Stimulated activated naive CD8-positive, alpha-beta T cell treated with anti-CD3 and anti-CD28 coated beads, Interleukin-15, Interleukin-2, amounts not matched to agents 100 U/mL and 50 U/mL, for 24 hours (primary cell): Measurements from ENCODE around the gene INPP4A.

Experiments used
- ATAC-seq: fragments of 150-1000 bp; cut with Tn5 transposase; one replicate; pipeline ENCODE4 v1.10.0; 2021
- DNase-seq: peaks from one replicate; pipeline ENCODE4 v3.0.0; 2021

Gene INPP4A

DNA sequence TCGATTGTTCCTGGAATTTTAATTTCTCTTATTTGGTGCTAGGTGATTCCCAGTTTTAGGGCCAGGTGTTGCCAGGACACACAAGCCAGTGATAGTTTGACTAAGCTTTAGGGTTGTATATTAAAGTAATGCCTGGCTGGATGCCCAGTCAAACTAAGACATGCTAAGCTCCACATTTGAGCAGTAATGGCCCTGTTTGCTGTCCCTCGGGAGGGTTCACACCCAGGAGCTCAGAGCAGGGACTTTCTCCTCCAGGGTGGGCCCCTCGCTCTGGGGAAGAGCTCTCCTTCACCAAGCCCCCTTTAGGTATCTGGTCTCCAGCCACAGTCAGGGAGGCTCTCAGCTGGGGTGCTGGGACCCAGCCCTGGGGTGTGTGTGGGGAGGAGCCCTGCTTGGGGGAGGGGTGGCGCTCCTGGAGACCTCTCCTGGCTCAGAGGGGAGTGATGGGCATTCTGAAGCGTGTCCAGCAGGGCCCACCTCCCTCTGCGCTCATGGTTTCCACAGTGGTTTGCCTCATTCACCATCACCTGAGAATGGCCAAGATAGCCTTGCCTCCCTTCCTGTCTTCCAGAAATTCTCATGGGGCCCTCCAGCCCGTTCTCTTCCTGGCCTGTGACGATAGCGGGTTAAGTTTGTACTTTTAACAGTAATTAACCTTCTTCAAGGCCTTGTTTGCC is 31.7 kb downstream of the INPP4A start:
- ATAC-seq (no peak), DNase-seq (peak; percentile 17)

DNA sequence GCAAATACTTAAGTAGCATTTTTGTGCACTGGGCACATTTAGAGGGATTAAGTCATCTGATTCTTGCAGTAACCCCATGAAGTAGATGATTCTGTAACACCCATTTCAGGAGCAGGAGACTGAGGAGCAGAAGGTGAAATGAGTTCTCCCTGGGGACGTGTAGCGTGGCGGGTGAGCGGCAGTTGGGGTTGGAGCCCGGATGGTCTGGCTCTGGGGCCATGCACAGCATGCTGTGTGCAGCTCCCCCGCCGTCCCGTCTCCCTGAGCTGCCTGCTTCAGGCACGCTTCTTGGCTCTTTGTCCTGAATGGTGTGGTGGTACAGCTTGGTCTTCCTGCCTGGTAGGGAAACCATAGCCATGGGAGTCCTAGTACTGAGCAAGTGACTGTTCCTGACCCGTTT is 32.4 kb downstream of the INPP4A start:
- ATAC-seq (no peak), DNase-seq (no peak)

DNA sequence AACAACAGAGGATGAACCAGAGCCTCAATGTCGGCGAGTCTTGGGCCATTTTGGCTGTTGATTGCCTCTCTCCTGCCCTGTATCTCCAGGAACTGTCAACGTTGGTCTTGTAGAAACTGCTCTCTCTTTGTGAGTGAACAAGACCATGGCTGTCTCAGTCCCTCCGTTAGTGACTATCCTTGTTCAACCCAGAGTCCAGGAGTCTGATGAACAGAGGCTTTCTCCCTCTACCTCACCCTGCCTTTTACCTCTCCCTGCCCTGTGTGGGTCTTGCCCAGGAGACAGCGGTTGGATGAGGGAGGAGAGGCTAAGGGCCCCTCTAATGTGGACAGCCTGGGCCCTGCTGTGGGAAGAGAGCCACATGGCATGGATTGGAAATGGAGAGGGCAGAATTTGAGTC is 32.8 kb downstream of the INPP4A start:
- DNase-seq (no peak), ATAC-seq (no peak)

DNA sequence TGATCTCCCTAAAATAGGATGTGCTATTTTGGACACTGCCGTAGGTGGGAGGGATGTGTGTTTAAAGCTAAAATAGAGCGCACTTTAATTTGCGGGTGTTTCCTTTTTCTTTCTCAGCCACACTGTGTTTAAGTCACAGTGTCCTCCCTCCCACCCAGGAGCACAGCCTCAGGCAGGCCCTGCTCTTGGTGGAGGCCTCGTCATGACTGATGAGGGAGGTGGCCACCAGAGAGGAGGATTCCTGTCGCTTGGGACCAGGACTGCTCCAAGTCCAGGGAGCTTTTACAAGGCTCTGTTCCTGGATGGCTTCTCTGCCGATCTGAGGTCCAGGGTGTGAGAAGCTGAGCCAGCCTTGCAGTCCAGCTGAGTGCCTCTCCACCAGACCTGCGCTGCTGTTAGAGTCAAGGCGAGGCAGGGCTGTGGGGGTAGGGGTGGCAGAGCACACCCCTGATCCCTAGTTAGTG is 33.5 kb downstream of the INPP4A start:
- DNase-seq (no peak), ATAC-seq (no peak)

DNA sequence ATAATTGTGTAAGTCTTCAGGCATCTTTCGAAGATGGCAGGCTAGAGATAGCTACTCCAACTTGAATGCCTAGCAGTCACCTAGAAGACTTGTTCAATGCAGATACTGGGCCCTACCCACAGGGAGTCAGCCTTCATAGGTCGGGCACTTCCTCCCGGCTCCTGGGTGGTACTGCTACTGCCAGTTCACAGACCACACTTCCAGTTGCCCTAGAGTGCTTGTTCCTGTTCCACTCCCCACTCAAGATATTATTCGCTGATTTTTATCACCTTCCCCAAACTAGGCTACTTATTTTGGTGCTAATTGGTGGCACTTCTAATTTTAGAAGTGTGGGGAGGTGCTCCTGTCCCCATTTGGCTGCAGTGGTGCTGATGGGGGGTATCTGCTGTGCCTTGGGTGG is 34.2 kb downstream of the INPP4A start:
- DNase-seq (peak; percentile 43), ATAC-seq (no peak)

DNA sequence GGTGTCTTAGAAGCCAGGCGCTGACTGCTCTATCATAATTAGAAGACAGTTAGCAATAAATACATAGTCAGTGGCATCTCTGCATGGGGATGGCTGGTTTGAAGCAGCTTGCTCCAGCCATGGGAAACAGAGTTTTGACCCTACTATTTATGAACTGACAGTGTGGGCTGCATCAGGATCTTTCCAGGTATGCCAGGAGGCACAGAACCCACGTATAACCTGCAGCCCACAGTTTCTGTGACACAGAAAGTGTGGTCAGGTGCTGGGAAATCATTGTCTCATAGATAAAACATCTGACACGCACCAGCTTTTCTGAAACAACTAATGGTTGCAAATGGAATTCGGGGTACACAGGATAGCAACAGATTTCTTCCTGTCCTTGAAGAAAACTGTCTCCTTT is 34.7 kb downstream of the INPP4A start:
- ATAC-seq (no peak), DNase-seq (peak; percentile 22)

DNA sequence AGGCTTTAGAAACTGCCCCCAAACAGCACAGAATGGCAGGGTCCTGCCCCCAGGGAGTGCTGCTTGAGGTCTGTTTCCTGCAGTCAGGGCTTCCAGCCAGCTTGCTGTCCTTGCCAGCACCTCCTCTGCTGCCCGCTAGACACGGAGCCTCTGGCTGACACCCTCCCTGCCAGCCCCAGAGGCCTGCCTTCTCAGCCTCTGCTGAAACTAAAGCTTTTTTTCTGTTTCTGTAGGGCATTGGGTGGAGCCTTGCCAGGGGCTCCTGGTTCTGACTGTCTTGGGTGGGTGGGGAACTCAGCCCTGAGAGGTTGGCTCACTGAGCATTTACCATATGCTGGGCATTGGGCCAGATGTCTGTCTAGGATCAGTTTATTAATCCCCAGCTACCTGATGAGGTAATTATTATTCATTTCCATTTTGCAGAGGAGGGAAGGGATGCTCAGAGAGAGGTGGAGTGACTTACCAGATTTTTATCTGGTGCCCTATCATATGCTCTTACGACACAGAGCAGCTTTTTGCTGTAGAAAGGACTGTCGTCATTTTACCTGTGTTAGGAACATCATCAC is 35.4 kb downstream of the INPP4A start:
- DNase-seq: peak; percentile 51
- ATAC-seq: peak; percentile 62

DNA sequence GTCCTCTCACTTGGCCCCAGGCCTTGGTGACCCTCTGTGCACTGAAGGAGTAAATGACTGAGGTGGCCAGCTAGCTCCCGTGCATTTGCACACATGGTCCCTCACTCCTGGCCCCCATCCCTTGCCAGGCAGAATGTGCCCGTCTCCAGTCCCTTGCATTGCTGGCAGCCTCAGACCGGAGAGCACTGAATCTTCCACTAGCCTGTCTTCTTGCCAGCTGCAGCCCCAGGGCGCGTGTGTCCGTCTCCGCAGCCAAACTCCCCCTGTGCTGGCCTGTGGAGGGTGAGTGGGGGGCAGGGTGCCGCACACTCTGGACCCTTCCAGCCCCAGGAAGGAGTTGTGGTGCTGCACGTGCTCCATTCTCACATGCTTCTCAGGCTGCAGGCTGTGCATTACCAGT is 35.9 kb downstream of the INPP4A start:
- no peak for ATAC-seq
- DNase-seq: no peak

DNA sequence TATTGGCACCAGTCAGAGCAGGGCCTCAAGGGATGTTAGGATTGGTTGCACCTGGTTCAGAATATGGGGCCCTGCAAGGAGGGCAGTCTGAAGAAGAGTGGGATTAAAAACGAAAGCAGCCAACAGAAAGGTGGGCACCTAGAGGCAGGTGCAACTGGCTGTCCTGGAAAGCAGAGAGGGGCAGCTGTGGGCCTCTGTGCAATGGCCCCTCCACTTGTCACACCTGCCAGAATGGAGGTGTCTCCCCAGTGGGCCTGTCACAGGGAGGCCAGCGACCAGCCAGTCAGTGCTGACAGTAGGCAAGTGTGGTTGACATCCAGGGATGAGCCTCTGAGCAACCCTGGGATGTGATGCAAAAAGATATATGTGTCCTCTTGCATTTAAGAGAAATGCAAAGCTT is 37.7 kb downstream of the INPP4A start:
- ATAC-seq: no peak
- DNase-seq: no peak

DNA sequence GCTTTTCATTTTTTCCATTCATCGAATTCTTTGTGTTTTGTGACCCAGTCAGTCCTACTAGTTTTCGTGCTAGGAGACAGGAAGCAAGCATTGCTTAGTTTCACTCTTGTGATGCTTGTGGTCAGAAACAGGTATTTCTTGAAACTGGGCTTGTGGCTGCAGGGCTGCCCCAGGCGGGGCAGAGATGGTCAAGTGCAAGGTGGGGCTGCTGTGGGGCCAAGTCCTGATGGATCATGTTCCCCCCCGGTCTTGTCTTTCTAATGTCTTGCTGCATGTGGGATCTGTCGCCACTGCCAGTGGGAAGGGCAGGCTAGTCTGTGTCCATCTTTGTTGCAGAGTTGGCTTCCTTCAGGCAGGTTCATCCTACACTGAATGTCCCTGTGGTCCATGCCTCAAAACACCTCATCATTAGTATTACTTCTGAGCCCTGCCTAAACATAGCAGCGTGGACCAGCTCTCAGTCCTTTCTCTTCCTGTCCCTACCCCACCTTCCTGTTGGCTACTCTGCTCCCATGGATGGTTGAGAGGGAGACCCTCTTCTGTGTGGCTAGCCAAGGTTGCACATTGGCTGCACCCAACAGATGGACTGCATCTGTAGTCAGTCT is 38.7 kb downstream of the INPP4A start:
- peak; percentile 37 for DNase-seq
- ATAC-seq: peak; percentile 50

DNA sequence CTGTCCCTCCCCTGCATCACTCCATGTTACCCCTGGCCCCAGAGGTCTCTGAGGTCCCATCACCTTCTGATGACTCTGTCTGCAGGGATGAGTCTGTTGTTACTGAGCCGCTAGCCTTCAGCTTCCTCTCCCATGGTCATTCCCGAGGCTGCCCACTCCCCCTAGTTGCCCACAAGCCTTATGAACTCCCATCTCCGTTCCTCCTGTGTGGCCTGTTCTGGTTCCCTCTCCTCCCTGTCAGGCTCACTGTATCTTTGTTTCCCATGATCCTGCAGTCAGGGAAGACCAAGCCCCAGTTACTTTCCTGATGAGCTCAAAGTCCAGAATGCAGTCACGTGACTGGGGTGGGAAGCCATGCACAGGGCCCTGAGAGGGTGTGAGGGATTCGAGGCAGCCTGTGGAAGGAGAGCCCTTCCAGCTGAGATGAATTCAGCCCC is 39.5 kb downstream of the INPP4A start:
- no peak for DNase-seq

DNA sequence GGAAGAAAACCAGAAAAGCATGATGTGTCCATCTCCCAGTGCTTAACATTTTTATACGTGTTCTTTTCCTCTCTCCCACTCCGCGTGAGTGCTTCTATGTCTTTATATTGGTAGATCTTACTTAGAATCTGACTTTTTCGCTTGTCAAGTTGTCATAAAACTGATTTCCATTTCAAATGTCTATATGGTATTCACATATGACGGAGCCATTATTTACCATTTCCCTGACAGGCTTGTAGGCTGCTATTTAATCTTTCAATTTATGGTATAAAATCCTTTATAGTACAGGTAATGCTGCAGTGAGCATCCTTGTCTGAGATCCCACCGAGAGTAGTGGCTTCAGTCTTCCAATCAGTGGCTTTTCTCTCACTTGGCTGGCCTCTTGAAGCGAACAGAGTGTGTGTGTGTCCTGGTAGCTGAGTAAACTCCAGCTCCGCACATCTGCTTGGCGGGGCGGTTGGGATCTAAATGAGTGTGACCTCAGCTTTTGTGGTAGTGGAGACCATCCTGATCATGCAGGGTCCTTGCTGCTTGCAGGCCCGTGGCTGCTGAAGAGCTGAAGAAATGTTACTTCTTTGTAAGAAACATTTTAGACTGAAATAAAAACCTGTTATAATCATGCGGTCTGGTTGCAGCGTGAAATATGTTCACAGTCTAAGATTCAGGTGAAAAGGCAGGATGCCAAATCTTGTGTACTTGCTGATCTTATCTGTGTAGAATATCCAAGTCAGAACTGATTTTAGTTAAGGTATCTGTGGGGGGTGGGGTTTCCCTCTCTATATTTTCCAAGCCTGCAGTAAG is 40.2 kb downstream of the INPP4A start:
- ATAC-seq: no peak
- no peak for DNase-seq

More for the DNA sequence above, 39.5 kb downstream of the INPP4A start:
- no peak for ATAC-seq

DNA sequence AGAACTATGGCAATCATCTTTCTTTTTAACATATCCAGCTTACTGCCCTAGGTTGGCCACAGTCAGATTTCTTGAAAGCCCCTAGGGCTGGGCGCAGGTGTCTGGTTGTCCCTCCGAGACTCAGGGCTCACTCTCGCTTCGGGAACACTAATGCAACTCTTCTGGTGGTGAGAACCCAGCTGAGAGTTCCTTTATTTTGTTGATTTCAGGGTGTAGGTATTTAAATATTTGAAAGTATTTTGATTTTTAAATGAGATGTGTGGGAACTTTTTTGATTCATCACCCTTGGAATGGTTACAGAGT is 40.7 kb downstream of the INPP4A start:
- DNase-seq: no peak
- ATAC-seq: no peak

DNA sequence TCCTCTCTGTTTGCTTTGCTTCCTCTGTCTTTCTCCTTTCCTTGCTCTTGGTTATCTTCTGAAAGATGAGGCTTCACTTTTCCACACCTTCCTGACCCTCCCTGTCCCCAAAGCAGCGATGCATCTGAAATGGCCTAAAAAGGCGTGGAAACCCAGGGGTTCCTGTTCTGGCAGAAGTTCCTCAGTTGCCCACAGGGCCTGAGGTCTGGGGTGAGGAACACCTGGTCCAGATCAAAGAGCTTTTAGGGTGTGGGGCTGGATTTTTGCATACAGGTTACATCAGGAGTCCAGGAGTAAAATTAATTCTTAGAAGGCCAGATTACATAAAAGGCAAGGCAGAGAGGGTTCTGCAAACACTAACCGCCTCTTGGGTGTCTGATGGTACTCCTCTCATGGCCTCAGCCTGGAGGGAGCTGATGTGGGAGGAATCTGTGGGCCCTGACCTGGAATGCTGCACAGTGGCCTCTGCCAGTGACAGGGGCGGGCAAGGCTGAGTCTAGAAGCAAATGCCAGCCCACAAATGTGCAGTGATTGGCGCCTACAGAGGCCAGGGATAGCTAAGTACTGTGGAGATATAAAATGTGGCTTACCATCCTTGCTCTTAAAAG is 41.8 kb downstream of the INPP4A start:
- ATAC-seq: no peak

DNA sequence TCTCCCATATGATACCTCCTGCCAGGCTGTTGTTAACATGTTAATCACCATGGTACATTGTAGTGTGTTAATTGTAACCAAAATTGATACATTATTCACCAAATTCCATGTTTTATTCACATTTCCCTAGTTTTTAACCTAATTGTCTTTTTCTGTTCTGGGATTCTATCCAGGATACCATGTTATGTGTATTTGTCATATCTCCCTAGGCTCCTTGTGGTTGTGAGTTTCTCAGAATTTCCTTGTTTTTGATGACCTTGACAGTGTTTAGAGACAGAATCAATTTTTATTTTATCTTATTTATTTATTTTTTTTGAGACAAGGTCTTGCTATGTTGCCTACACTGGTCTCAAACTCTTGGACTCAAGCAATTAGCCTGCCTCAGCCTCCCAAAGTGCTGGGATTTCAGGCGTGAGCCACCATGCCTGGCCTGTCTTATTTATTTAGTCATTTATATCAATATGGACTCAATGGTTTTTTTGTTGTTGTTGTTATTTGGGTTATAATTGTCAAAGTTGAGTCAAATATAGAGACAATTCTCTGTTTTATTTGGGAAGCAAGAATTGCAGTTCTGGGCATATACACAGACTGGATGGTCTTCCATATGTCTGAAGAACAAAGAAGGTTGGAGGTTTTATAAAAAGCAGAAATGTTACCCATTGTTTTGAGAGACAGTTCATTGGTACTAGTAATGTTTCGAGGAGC is 42.6 kb downstream of the INPP4A start:
- no peak for ATAC-seq
- no peak for DNase-seq

More for the DNA sequence above, 41.8 kb downstream of the INPP4A start:
- no peak for DNase-seq

DNA sequence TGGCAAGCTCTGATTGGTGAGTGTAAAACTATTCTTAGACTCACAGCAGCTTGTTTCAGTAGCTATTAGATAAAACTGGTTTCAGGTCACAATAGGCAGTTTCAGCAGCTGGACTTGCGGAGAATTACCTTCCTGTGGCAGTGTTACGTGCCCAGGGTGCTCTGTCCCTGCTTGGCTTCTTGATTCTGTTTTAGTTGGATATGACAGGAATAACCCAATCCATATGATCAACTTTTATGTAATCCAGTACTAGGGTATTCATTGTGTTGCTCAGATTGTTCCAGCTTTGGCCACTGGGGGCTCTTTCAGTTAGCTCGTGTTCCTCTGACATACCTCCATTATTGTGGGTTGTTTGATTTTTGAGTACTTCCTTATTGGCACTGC is 43.1 kb downstream of the INPP4A start:
- peak; percentile 56 for DNase-seq

DNA sequence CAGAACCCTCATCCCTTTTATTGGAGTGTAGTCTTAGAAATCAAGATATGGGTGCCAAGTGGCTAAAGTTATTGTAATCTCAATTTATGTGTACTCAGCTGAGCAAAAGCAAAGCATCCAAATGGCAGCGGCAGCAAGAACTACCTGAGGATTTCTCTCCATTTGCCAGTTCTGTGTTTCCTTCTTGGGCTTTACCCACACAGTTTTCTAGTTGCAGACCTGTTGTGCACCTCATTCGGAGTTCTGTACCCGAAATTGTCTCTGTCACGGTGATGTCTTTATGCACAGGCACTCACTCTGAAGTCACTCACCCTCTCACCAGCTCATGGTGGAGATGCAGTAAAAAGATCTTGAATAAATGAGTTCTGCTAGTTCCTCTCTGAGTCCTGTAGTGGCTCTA is 43.6 kb downstream of the INPP4A start:
- ATAC-seq: no peak
- no peak for DNase-seq

More for the DNA sequence above, 43.1 kb downstream of the INPP4A start:
- peak; percentile 38 for ATAC-seq

DNA sequence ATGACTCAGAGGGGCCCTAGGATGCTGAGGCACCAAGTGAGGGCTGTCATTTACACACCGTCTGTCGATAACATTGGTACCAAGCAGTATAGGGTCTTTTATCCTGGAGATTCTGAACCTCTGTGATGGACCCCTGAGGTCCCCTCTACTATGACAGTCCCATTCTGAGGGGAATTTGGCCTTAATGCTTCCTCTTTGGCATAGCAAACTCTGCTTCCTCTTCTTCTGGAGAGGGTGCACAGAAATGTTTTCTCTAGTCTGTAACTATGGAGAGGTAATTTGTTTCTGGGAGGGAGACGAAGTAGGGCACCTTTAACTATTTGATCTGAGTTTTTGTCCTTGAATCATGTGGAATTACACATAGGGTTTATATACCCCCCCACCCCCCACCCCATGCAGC is 44.8 kb downstream of the INPP4A start:
- ATAC-seq (no peak), DNase-seq (no peak)

DNA sequence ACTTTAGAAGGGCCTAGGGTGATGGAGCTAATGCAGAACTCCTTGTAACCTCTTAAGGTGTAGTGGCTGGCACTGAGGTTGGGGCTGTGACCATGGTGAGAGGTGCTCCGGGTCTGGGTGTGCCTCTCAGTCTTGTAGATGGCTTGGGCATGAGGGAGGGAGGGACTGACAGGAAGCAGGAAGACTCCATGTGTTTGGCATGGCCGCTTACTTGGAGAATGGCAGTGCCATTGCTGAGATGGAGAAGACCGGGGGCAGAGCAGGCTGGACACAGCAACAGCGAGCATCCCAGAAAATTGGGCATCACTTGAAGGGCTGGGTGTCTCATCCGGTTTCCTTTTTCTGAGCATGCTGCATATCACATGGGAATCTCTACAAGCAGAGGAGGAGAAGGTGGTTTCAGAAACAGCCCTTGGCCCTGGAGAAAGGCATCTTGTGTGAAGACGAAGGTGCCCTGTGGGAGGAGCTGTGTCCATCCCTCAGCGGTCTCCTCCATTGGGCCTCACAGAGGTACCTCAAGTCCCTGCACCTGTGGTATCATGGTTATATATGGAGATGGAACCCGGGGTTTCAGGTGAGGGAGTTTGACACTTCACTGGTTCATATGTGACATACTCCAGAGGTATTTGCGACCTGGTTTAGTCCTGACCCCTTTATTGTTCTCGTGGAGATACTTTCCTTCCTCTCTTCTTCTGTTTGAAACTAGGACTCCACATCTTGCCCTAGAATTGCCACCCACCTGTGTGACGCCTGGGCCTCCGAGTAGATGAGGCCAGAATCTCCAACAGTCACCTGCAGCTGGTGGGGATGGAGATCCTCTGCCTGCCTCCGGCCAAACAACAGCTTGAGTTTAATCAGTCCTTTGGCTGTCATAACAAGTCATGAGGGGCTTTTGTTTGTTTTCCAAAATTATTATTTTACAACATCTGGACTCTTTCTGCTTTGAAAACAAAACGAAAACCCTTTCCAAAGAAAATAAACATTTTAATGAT is 45.6 kb downstream of the INPP4A start:
- DNase-seq (no peak), ATAC-seq (no peak)

DNA sequence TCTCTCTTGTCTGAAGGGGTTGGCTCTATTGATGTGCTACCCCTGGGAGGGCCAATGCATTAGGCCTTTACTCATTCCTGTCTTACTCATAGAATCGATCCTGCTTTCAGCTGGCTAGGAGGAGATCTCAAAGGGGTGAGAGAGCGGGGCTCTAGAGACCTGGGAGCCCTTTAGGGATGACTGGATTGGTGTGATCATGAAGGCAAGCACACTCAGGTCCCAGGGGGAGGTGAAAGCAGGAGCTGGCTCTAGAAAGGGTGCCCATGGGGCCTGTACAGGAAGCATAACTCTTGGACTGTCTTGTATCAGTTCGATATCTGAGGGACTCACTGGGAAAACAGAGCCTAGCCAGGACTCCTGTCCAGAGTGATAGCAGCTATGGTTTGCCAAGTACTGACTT is 47.8 kb downstream of the INPP4A start:
- ATAC-seq: no peak
- DNase-seq: no peak

DNA sequence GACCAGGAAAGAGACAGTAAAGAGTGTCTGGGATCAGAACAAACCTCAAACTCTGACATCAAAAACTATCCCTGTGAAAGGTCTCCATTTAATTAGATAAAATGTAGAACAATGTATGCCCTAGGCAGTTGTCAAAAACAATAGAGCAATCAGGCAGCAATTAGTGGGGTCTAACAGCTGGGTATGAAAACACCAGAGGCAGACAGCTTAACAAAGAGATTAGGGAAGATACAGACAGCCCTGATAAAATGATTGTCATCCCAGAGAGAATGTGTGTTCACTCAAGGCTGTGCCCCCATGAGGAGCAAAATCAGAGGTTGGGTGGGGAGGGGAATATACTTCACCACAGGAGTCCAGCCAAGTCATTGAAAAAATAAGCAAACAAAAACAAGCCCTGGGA is 50.0 kb downstream of the INPP4A start:
- no peak for ATAC-seq

More for the DNA sequence above, 50.0 kb downstream of the INPP4A start:
- DNase-seq: no peak
